Activated CD4-positive, alpha-beta T cell treated with anti-CD3 and anti-CD28 coated beads for 36 hours (primary cell): ENCODE data around the gene MTNR1A. TPM values are rescaled to one million over a fixed set of nuclear protein-coding genes. Genes with fewer than 3 reads are reported as not detected.

ENCODE experiments used
- ATAC-seq: fragments of 200-7000 bp; cut with Tn5 transposase; one replicate; pipeline ENCODE4 v1.10.0; 2021; ENCODE audit warnings: mild to moderate bottlenecking, moderate library complexity
- CTCF ChIA-PET: fragments of 350-600 bp; sonication (Branson Sonifier 250); formaldehyde crosslinking; loops from one replicate; lab custom pipeline; 2021; ENCODE audit warnings: antibody characterized with exemption; lab: Charles Lee
- POLR2A ChIA-PET: fragments of 350-600 bp; sonication (Branson Sonifier 250); formaldehyde crosslinking; loops from one replicate; lab custom pipeline; 2021; ENCODE audit warnings: antibody characterized with exemption, inconsistent platforms; lab: Charles Lee
- DNase-seq: peaks from one replicate; pipeline ENCODE4 v3.0.0-alpha.2; 2020
- H3K27ac Mint-ChIP-seq: one replicate; pipeline ENCODE4 v1.8.0; 2021; ENCODE audit warnings: mixed read lengths
- H3K27me3 Mint-ChIP-seq: one replicate; pipeline ENCODE4 v1.8.0; 2021; ENCODE audit warnings: mixed read lengths
- H3K36me3 Mint-ChIP-seq: one replicate; pipeline ENCODE4 v1.8.0; 2021; ENCODE audit warnings: low read depth, mixed read lengths
- H3K4me1 Mint-ChIP-seq: one replicate; pipeline ENCODE4 v1.8.0; 2021; ENCODE audit warnings: mixed read lengths
- H3K4me3 Mint-ChIP-seq: one replicate; pipeline ENCODE4 v1.8.0; 2021; ENCODE audit warnings: mild to moderate bottlenecking, moderate library complexity, mixed read lengths
- H3K9me3 Mint-ChIP-seq: one replicate; pipeline ENCODE4 v1.8.0; 2021; ENCODE audit warnings: low read depth, mixed read lengths
- intact Hi-C, 2 experiments: fragments of 100-400 bp; cut with DNase I in 1 of 2; cut with micrococcal nuclease in 1 of 2; formaldehyde crosslinking; loops; one replicate each; pipeline versions ENCODE4 v1.14.2 to v1.15.1; 2022 to 2024; cut with DNase I, micrococcal nuclease
- total RNA-seq, 2 experiments: library from RNA; stranded (reverse); gene quantifications; one replicate each; pipeline ENCODE4 v1.2.3, GENCODE V29; 2021

Gene MTNR1A
- total RNA-seq, 2 experiments from 2014 or later: not detected

DNA sequence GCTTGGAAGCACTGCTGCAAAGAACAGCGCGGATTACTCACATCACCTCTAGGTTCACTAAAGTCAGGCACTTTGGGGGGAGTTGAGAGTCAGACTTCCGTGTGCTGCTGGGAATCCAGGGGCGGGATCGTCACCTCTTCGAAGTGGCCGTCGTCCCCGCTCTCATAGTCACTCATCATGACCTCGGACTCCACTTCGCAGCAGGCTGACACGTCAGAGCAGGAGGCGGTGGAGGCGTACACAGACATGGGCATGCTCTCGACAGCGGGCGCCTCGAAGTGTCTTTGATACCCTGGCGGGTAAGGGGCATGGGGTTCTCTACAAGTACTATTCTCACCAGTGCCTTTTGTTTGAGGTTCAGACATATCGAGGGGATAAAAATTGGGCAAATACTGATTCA lies 33.1 kb upstream of the MTNR1A start:
- H3K4me1 Mint-ChIP-seq: no peaks in the 10 kb centered on the region
- no peaks in the 10 kb centered on the region for H3K9me3 Mint-ChIP-seq
- ATAC-seq (no peak), DNase-seq (no peak)
- H3K36me3 Mint-ChIP-seq: no peaks in the 10 kb centered on the region
- H3K4me3 Mint-ChIP-seq: no peak overlapping the region
- ChIA-PET POLR2A (no interaction called here), CTCF (interaction anchor here (1.2 kb wide), 1 partner anchor 15 kb away, joined by 3 read pairs; no protein-coding TSS in a partner anchor)
- no peak overlapping the region for H3K27ac Mint-ChIP-seq
- intact Hi-C loops: no loop called here
- H3K27me3 Mint-ChIP-seq: no peaks in the 10 kb centered on the region

DNA sequence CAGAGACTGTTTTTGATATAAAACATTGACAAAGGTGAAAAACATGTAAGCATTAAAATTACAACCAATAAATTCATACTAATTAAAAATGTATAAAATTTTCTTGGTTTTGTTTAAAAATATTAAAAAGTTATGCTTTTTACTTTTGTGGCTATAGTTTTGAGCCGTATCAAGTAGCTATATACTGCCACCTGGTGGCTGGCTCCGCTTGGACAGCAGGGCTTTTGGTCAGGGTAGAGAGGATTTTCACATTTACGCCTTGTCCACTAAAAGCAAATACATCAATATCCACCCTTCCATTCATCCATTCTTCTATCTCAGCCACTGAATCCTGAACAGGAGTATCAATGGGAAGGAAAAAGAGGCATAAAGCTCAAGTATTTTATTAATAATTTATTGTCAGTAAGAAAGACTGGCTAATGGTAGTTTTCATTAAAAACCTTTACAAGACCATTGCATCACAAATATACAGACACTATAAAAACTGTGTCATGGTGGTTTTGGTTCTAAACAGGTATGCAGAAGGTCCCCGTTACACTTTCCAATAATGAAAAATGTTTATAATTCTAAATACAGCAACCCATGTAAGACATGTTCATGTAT lies 32.1 kb upstream of the MTNR1A start:
- CTCF ChIA-PET: interaction anchor here (0.6 to 1.7 kb wide), 15 partner anchors 10 to 301 kb away, joined by 3 to 22 read pairs (median 3); no protein-coding TSS in a partner anchor
- no peaks in the 10 kb centered on the region for H3K36me3 Mint-ChIP-seq
- intact Hi-C loops: loop anchor here (1.0 kb wide), 1 partner anchor 290 kb away; no protein-coding TSS in a partner anchor

DNA sequence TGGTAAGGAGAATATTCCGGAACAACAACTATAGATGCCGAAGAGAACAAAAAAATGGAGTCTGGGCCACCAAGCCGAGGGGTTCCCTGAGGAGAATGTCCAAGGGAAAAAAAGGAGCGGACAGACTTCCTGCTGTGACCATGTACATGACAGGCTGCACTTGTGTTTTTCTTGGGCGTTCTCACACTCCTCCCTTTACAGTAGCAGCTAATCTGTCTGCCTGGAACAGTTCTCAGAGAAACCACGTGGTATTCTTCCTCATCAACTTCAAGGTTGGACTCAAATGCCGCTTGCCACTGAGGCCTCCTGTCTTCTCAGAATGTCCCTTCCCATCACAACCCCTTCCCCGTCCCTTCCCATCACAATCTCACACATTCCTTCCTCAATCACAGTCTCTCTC lies 30.8 kb upstream of the MTNR1A start:
- POLR2A ChIA-PET: no interaction called here
- intact Hi-C loops: no loop called here

More for the DNA sequence above, 32.1 kb upstream of the MTNR1A start:
- no peak overlapping the region for H3K4me3 Mint-ChIP-seq
- no peaks in the 10 kb centered on the region for H3K27me3 Mint-ChIP-seq
- H3K27ac Mint-ChIP-seq: no peak overlapping the region
- DNase-seq (peak; percentile 78), ATAC-seq (no peak)
- H3K4me1 Mint-ChIP-seq: no peaks in the 10 kb centered on the region
- POLR2A ChIA-PET: no interaction called here
- peaks cover 2% of the 10 kb centered on the region for H3K9me3 Mint-ChIP-seq

DNA sequence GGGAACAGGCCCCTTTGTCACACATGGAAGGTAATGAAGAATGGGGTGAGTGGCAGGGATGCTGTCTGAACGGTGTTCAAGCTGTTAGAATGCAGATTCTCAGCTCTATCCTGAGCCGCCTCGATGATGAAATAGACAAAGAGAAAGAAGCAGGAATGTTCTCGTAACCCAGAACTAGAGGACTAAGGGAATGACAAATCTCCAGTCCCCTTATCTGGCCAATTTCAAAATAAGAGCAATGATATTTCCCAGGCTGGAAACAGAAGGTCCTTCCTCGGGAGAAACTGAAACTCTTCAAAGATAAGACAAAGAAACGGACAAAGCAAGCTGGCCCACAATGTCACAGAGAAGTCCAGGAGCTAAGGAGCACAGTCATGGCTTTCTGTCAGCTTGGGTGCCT lies 29.5 kb upstream of the MTNR1A start:
- ATAC-seq: no peak

More for the DNA sequence above, 30.8 kb upstream of the MTNR1A start:
- no peak overlapping the region for H3K4me3 Mint-ChIP-seq
- H3K27ac Mint-ChIP-seq: no peak overlapping the region
- no peaks in the 10 kb centered on the region for H3K27me3 Mint-ChIP-seq
- no peaks in the 10 kb centered on the region for H3K4me1 Mint-ChIP-seq
- H3K36me3 Mint-ChIP-seq: no peaks in the 10 kb centered on the region
- peaks cover 5% of the 10 kb centered on the region for H3K9me3 Mint-ChIP-seq
- CTCF ChIA-PET: interaction anchor here (0.8 to 1.7 kb wide), 3 partner anchors 17 to 289 kb away, joined by 3 to 22 read pairs (median 3); no protein-coding TSS in a partner anchor
- no peak for DNase-seq
- no peak for ATAC-seq

DNA sequence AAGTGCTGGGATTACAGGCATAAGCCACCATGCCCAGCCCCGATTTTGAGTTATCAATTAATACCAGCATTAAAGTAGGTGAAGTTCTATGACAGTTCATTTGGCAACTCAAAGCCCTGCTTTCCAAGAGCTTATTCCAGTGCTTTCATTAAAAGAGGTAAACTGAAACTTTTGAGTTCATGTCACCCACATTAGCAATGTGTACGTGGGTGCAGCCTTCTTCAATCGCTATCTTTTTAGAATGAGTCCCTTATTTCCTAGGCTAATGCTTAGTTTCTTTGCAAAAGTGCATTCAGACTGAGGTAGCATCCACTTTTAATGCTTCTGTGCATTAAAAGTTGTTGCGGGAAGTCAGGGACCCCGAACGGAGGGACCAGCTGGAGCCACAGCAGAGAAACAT lies 26.1 kb upstream of the MTNR1A start:
- Mint-ChIP-seq H3K4me3 (no peak overlapping the region), H3K27ac (no peak overlapping the region), H3K9me3 (peaks cover 5% of the 10 kb centered on the region), H3K36me3 (no peaks in the 10 kb centered on the region), H3K4me1 (no peaks in the 10 kb centered on the region), H3K27me3 (no peaks in the 10 kb centered on the region)
- CTCF ChIA-PET: interaction anchor here (0.6 to 1.4 kb wide), 3 partner anchors 11 to 594 kb away, joined by 3 to 6 read pairs (median 4); no protein-coding TSS in a partner anchor
- no peak for ATAC-seq
- POLR2A ChIA-PET: no interaction called here
- no peak for DNase-seq
- intact Hi-C loops: no loop called here

More for the DNA sequence above, 29.5 kb upstream of the MTNR1A start:
- no peak for DNase-seq
- Mint-ChIP-seq H3K36me3 (no peaks in the 10 kb centered on the region), H3K27me3 (no peaks in the 10 kb centered on the region), H3K27ac (no peak overlapping the region), H3K9me3 (peaks cover 5% of the 10 kb centered on the region), H3K4me3 (no peak overlapping the region), H3K4me1 (no peaks in the 10 kb centered on the region)
- ChIA-PET CTCF (no interaction called here), POLR2A (no interaction called here)
- intact Hi-C loops: no loop called here

DNA sequence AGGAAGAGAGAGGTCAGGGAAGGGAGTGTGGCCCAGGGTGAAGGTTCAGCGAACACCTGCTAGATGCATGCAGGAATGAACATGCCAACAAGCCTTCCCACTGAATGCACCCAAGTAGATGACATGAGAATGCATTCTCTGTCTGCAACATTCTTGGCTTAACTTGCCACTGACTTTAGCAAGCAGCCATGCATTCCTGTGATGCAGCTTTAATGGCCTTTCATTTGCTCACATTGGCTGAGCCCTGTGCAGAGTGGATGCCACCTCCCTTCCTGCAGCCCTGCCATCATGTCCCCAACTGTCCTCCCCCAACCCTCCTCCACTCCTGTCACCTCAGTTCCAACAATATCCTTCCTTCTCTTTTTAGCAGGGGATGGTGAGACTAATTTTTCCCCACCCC lies 25.3 kb upstream of the MTNR1A start:
- intact Hi-C loops: no loop called here
- POLR2A ChIA-PET: no interaction called here
- no peak for DNase-seq
- Mint-ChIP-seq H3K9me3 (peaks cover 5% of the 10 kb centered on the region), H3K27ac (no peak overlapping the region), H3K4me1 (no peaks in the 10 kb centered on the region), H3K36me3 (no peaks in the 10 kb centered on the region), H3K27me3 (no peaks in the 10 kb centered on the region), H3K4me3 (no peak overlapping the region)
- ATAC-seq: no peak
- CTCF ChIA-PET: interaction anchor here (0.6 to 1.4 kb wide), 3 partner anchors 12 to 1823 kb away, joined by 3 to 6 read pairs (median 4); no protein-coding TSS in a partner anchor

DNA sequence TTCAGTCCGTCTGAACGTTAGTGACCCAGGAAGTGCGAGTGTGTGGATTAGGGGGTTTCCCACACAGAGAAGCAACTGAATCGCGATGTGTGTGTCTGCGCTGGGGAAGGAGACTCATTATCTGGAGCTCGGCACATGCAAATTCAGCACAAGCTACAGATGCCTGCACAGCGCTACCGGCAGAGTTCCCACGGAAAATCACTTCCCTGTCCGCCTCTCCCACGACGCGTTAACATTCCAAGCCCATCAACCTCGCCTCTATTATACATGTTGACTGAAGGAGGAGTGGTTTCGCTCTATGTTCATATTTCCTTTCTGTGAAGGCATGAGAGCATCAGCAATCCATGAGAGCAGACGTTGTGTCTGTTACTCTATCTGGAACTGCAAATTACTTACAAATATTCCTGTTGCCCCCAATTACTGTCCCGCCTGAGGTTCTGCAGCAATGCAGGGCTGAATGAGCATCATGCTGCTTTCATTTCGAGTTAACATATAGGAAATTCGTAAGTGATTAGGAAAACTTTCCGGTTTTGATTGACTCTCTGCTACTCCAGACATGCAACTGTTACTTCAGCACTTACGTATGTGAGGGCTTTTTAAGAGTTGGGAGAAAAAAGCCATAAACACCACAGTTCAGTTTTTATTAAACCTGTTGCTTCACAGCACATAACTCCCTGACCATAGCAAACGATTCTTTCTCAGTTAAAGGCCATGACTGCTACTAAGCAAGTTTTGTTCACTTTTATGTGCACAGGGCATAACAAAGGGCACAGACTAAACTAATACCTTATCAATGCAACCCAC lies 15.0 kb upstream of the MTNR1A start:
- no peaks in the 10 kb centered on the region for H3K9me3 Mint-ChIP-seq
- ATAC-seq: no peak
- ChIA-PET POLR2A (no interaction called here), CTCF (no interaction called here)
- no peaks in the 10 kb centered on the region for H3K36me3 Mint-ChIP-seq
- no peak for DNase-seq
- H3K4me3 Mint-ChIP-seq: no peak overlapping the region
- intact Hi-C loops: no loop called here
- peaks cover 5% of the 10 kb centered on the region for H3K27me3 Mint-ChIP-seq
- no peak overlapping the region for H3K27ac Mint-ChIP-seq
- no peaks in the 10 kb centered on the region for H3K4me1 Mint-ChIP-seq

DNA sequence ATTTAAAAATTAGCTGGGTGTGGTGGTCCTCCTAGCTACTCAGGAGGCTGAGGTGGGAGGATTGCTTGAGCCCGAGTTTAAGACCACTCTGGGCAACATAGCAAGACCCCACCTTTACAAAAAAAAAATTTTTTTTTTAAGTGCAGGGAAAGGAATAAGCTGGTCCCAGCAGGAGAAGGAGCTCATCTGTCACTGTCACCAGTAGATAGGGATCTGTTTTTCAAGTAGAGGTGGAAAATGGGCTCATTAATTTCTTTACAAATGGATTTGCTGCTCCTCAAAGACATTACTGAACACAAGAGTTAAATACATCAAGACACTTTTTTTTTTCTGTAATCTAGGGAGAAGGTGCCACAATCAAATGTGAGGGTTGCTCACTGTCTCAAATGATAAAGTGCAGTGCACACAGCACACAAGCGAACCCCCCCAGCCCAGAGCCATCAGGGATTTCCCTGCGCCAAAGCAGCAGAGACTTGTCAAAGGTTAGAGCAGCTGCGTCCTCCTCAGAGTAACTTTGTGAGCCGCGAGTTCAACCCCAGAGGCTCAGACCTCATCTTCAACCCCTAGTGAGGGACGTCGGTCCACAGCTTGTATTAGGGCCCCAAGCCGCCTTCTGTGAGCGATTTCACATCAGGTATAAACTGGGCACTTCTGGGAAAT lies 14.3 kb upstream of the MTNR1A start:
- no peaks in the 10 kb centered on the region for H3K9me3 Mint-ChIP-seq
- H3K4me1 Mint-ChIP-seq: no peaks in the 10 kb centered on the region
- ATAC-seq: no peak
- ChIA-PET CTCF (interaction anchor here (1.0 kb wide), 1 partner anchor 17 kb away, joined by 3 read pairs; no protein-coding TSS in a partner anchor), POLR2A (no interaction called here)
- no peak overlapping the region for H3K4me3 Mint-ChIP-seq
- intact Hi-C loops: no loop called here
- H3K36me3 Mint-ChIP-seq: no peaks in the 10 kb centered on the region
- no peak for DNase-seq
- H3K27me3 Mint-ChIP-seq: peaks cover 5% of the 10 kb centered on the region
- H3K27ac Mint-ChIP-seq: no peak overlapping the region

DNA sequence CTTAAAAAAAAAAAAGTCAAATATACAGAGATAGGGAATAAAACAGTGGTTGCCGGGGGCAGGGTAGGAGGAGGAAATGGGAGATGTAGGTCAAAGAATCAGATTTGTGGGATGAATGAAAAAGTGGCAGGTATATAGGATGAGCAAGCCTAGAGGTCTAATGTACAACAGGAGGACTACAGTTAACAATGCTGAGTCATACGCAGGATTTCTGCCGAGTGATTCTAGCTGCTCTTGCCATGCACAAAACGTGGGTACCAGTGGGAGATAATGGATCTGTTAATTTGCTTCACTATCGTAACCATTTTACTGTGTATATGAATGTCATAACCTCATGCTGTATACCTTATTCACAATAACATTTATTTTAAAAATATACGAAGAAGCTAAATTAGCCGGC lies 10.7 kb upstream of the MTNR1A start:
- no peaks in the 10 kb centered on the region for H3K36me3 Mint-ChIP-seq
- DNase-seq (no peak), ATAC-seq (no peak)
- no peak overlapping the region for H3K4me3 Mint-ChIP-seq
- H3K27ac Mint-ChIP-seq: no peak overlapping the region
- POLR2A ChIA-PET: no interaction called here
- CTCF ChIA-PET: interaction anchor here (1.1 kb wide), 1 partner anchor 21 kb away, joined by 3 read pairs; no protein-coding TSS in a partner anchor
- H3K27me3 Mint-ChIP-seq: peaks cover 3% of the 10 kb centered on the region
- no peaks in the 10 kb centered on the region for H3K4me1 Mint-ChIP-seq
- intact Hi-C loops: no loop called here
- H3K9me3 Mint-ChIP-seq: no peaks in the 10 kb centered on the region

DNA sequence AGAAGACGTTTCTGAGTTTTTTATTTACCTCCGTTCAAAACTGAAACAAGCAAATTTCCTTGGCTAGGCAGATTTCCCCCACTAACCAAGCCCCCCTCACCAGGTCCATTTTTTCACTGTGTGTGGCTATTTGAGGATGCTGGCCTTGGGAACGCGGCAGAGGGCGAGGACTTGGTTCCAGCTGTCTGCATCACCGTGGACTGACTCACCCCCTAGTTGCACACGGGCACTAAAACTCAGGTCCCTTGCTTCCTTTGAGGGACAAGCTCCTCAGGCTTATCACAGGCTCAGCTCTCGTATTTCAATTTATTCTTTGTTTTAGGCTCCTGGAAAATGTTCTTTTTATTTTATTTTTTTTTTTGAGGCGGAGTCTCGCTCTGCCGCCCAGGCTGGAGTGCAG lies 8.4 kb upstream of the MTNR1A start:
- H3K36me3 Mint-ChIP-seq: no peaks in the 10 kb centered on the region
- no peaks in the 10 kb centered on the region for H3K4me1 Mint-ChIP-seq
- ChIA-PET POLR2A (no interaction called here), CTCF (no interaction called here)
- DNase-seq (no peak), ATAC-seq (no peak)
- peaks cover 3% of the 10 kb centered on the region for H3K27me3 Mint-ChIP-seq
- H3K9me3 Mint-ChIP-seq: no peaks in the 10 kb centered on the region
- intact Hi-C loops: no loop called here
- H3K27ac Mint-ChIP-seq: no peak overlapping the region
- no peak overlapping the region for H3K4me3 Mint-ChIP-seq

DNA sequence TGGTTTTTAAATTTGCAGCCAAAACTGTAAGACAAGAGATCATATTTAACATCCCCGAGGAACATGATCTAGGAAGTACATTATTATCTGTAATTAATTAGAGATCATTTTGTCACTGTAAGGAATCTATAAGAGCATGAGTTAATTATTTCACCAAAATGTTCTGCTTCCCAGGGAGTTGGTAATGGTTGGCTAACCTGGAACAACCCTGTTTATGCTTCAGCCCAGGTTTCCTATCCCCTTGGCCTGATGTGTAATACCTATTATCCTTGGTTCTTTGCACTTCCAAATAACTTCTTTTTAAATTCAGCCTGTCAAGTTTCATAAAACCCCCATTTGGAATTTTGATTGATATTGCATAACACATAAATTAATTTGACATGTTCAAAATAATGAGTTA lies 6.4 kb upstream of the MTNR1A start:
- CTCF ChIA-PET: no interaction called here
- H3K4me1 Mint-ChIP-seq: no peaks in the 10 kb centered on the region
- DNase-seq (no peak), ATAC-seq (no peak)
- no peaks in the 10 kb centered on the region for H3K36me3 Mint-ChIP-seq
- H3K27me3 Mint-ChIP-seq: peaks cover 1% of the 10 kb centered on the region
- intact Hi-C loops: no loop called here
- H3K4me3 Mint-ChIP-seq: no peak overlapping the region
- H3K27ac Mint-ChIP-seq: no peak overlapping the region
- H3K9me3 Mint-ChIP-seq: no peaks in the 10 kb centered on the region
- POLR2A ChIA-PET: no interaction called here
